ENCODE results near the gene RTP3.
"Not testable (repeated sequence)": the region's sequence is repeated elsewhere in the genome, so short reads cannot be mapped to it uniquely, and the experiment has no call there.

The RTP3 gene

GRCh38 chr3:46520531-46520930 is 22.8 kb downstream of the RTP3 start:
- DNase-seq = no peak

- DNase-seq = no peak
Measured at GRCh38 chr3:46521096-46521495, 23.3 kb downstream of the RTP3 start.

- not testable (repeated sequence) for DNase-seq
Measured at GRCh38 chr3:46522201-46522600, 24.4 kb downstream of the RTP3 start.

GRCh38 chr3:46523556-46523955 is 25.8 kb downstream of the RTP3 start:
- DNase-seq = no peak

- DNase-seq = no peak
Measured at GRCh38 chr3:46524008-46524407, 26.2 kb downstream of the RTP3 start.

- no peak for DNase-seq
Measured at GRCh38 chr3:46524832-46525231, 27.1 kb downstream of the RTP3 start.

GRCh38 chr3:46527239-46527638 is 29.5 kb downstream of the RTP3 start:
- DNase-seq = no peak

GRCh38 chr3:46533091-46533490 is 35.3 kb downstream of the RTP3 start:
- DNase-seq = no peak

GRCh38 chr3:46535746-46536145 is 38.0 kb downstream of the RTP3 start:
- no peak for DNase-seq

- no peak for DNase-seq
Measured at GRCh38 chr3:46536758-46537157, 39.0 kb downstream of the RTP3 start.

GRCh38 chr3:46537316-46537715 is 39.5 kb downstream of the RTP3 start:
- no peak for DNase-seq

GRCh38 chr3:46537779-46538178 is 40.0 kb downstream of the RTP3 start:
- no peak for DNase-seq

- not testable (repeated sequence) for DNase-seq
Measured at GRCh38 chr3:46538425-46538802, 40.6 kb downstream of the RTP3 start.

- peak; percentile 82 for DNase-seq
Measured at GRCh38 chr3:46538803-46539442, 41.1 kb downstream of the RTP3 start.

- DNase-seq = no peak
Measured at GRCh38 chr3:46539443-46540005, 41.7 kb downstream of the RTP3 start.

GRCh38 chr3:46540550-46540949 is 42.8 kb downstream of the RTP3 start:
- DNase-seq = no peak

GRCh38 chr3:46541835-46542234 is 44.1 kb downstream of the RTP3 start:
- peak; percentile 15 for DNase-seq

- DNase-seq = no peak
Measured at GRCh38 chr3:46542344-46542743, 44.6 kb downstream of the RTP3 start.

- DNase-seq = no peak
Measured at GRCh38 chr3:46542801-46543201, 45.0 kb downstream of the RTP3 start.

- no peak for DNase-seq
Measured at GRCh38 chr3:46544771-46545503, 47.2 kb downstream of the RTP3 start.

GRCh38 chr3:46545818-46546630 is 48.2 kb downstream of the RTP3 start:
- DNase-seq = no peak

GRCh38 chr3:46546896-46547440 is 49.2 kb downstream of the RTP3 start:
- DNase-seq = no peak

GRCh38 chr3:46548611-46549010 is 50.8 kb downstream of the RTP3 start:
- DNase-seq = not testable (repeated sequence)

All from suppressor macrophage treated with lipopolysaccharide for 4 hours (primary cell).